ENCODE results near the gene COPG1. TPM values are rescaled to one million over a fixed set of nuclear protein-coding genes. Genes with fewer than 3 reads are reported as not detected.

Gene COPG1

GRCh38 chr3:129326595-129326994 lies 77.2 kb downstream of the COPG1 start:
- peaks cover 7% of the 10 kb centered on the region for H3K27me3 ChIP-seq (ENCODE audit: control insufficient read depth, insufficient read depth, low read length)
- no peak overlapping the region for H3K4me2 ChIP-seq (ENCODE audit: low read length)
- no peaks in the 10 kb centered on the region for H3K9me3 ChIP-seq (replicated peaks; ENCODE audit: low read length)
- H3K4me3 ChIP-seq (ENCODE audit: low read length), result no peak overlapping the region
- H3K9ac ChIP-seq (ENCODE audit: low read depth, low read length), result no peak overlapping the region
- no peaks in the 10 kb centered on the region for H3K4me1 ChIP-seq (ENCODE audit: control insufficient read depth, insufficient read depth, low read length)
- no peaks in the 10 kb centered on the region for H3K36me3 ChIP-seq (ENCODE audit: insufficient read depth, low read length)

Small RNA genes within 50 kb of the gene (small RNA-seq; reads per million reads assigned to genes)
- gene MIR6826 (not detected), gene RPS27P12 (not detected)
